ENCODE data around the gene CYTIP.

- no peak for TF ChIP-seq CTCF (IDR thresholded peaks at IDR 0.05)
- no peak for TF ChIP-seq POLR2A (IDR thresholded peaks at IDR 0.05)
These were observed 67.8 kb downstream of the CYTIP start for GRCh38 chr2:157376041-157376440.
